Measurements from ENCODE around the gene RGS2.

DNA sequence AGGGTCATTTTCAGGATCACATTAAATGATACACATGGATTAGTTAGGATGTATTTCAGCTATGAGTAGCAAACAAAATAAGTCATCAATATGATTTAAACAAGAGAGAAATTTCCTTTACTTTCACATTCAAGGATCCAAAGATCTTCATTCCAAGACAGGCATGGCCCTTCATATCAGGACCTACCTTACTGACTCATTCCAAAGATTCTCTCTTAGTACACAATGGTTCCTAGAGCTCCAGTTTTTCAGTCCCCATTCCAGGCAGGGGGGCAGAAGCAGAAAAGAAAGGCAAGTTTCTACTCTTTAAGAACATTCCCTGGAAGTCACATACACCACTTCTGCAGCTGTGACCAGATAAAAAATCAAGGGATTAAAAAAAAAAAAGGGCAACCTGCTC is 23.7 kb downstream of the RGS2 start:
- TF ChIP-seq, protein P1, sequence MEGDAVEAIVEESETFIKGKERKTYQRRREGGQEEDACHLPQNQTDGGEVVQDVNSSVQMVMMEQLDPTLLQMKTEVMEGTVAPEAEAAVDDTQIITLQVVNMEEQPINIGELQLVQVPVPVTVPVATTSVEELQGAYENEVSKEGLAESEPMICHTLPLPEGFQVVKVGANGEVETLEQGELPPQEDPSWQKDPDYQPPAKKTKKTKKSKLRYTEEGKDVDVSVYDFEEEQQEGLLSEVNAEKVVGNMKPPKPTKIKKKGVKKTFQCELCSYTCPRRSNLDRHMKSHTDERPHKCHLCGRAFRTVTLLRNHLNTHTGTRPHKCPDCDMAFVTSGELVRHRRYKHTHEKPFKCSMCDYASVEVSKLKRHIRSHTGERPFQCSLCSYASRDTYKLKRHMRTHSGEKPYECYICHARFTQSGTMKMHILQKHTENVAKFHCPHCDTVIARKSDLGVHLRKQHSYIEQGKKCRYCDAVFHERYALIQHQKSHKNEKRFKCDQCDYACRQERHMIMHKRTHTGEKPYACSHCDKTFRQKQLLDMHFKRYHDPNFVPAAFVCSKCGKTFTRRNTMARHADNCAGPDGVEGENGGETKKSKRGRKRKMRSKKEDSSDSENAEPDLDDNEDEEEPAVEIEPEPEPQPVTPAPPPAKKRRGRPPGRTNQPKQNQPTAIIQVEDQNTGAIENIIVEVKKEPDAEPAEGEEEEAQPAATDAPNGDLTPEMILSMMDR (IDR thresholded peaks at IDR 0.05; ENCODE audit: poor library complexity), result no peak
- TF ChIP-seq EZH2 (IDR thresholded peaks at IDR 0.05; ENCODE audit: borderline replicate concordance) (no peak), EZH2phosphoT487 (IDR thresholded peaks at IDR 0.05; ENCODE audit: low read depth, severe bottlenecking, unreplicated experiment) (no peak)

Data from hepatocyte (in vitro differentiated cells).